HepG2 (cell line): ENCODE results near the gene P2RY12.

ENCODE experiments used
- FOXM1 ChIP-seq: sonication (generic); formaldehyde crosslinking; IDR thresholded peaks from 2 replicates; pipeline ENCODE4 v1.5.0; 2020; ENCODE audit warnings: missing genetic modification reagents
- FOXO1 ChIP-seq: sonication (generic); formaldehyde crosslinking; IDR thresholded peaks from 2 replicates; pipeline ENCODE4 v1.4.0; 2020; ENCODE audit warnings: missing genetic modification reagents
- KDM1A ChIP-seq: IDR thresholded peaks from 2 replicates; pipeline ENCODE4 v1.6.1; 2016; ENCODE audit warnings: missing compliant biosample characterization
- MAFK ChIP-seq, 2 experiments: IDR thresholded peaks in 1 of 2; conservative IDR thresholded peaks in 1 of 2; 2 replicates each; pipeline ENCODE4 v1.6.1; 2011; ENCODE audit warnings: improper control_type of control experiment in 2 of 2, low read length in 2 of 2
- NCOA1 ChIP-seq: sonication (generic); formaldehyde crosslinking; IDR thresholded peaks from 2 replicates; pipeline ENCODE4 v1.9.0; 2021; ENCODE audit warnings: missing genetic modification reagents
- POLR2A ChIP-seq, 2 experiments: IDR thresholded peaks; 2 replicates each; pipeline ENCODE4 v1.6.1; 2011; ENCODE audit warnings: low read depth in 2 of 2, low read length in 2 of 2, mild to moderate bottlenecking in 1 of 2, moderate library complexity in 1 of 2; ENCODE audit not compliant: insufficient read depth in 1 of 2
- SP1 ChIP-seq, 2 experiments: fragments of 450-650 bp in 1 of 2; sonication (generic) in 1 of 2; formaldehyde crosslinking in 1 of 2; IDR thresholded peaks; 2 replicates each; pipeline versions ENCODE4 v1.4.0 to v1.6.1; 2016 to 2020; ENCODE audit warnings: missing genetic modification reagents in 1 of 2
- ZNF598 ChIP-seq: sonication (generic); formaldehyde crosslinking; IDR thresholded peaks from 2 replicates; pipeline ENCODE4 v1.5.1; 2020; ENCODE audit warnings: mild to moderate bottlenecking, missing genetic modification reagents, borderline replicate concordance
- TF ChIP-seq, protein P1 (sequence below): IDR thresholded peaks from 2 replicates; pipeline ENCODE4 v1.6.1; 2016; ENCODE audit warnings: low read depth, missing genetic modification reagents, missing compliant biosample characterization
- TF ChIP-seq, protein P2 (sequence below): sonication (generic); formaldehyde crosslinking; IDR thresholded peaks from 2 replicates; pipeline ENCODE4 v1.4.0; 2020; ENCODE audit warnings: missing genetic modification reagents
- TF ChIP-seq, protein P3 (sequence below): sonication (generic); formaldehyde crosslinking; IDR thresholded peaks from 2 replicates; pipeline ENCODE4 v1.4.0; 2020; ENCODE audit warnings: missing genetic modification reagents
- TF ChIP-seq, protein P4 (sequence below): fragments of 450-650 bp; IDR thresholded peaks from 2 replicates; pipeline ENCODE4 v1.6.1; 2016
- TF ChIP-seq, protein P5 (sequence below): sonication (generic); formaldehyde crosslinking; conservative IDR thresholded peaks from 2 replicates; pipeline ENCODE4 v1.4.0; 2020; ENCODE audit warnings: missing genetic modification reagents
- TF ChIP-seq, protein P6 (sequence below): IDR thresholded peaks from 2 replicates; pipeline ENCODE4 v1.6.1; 2018; ENCODE audit warnings: missing genetic modification reagents, mild to moderate bottlenecking, missing compliant biosample characterization

DNA sequence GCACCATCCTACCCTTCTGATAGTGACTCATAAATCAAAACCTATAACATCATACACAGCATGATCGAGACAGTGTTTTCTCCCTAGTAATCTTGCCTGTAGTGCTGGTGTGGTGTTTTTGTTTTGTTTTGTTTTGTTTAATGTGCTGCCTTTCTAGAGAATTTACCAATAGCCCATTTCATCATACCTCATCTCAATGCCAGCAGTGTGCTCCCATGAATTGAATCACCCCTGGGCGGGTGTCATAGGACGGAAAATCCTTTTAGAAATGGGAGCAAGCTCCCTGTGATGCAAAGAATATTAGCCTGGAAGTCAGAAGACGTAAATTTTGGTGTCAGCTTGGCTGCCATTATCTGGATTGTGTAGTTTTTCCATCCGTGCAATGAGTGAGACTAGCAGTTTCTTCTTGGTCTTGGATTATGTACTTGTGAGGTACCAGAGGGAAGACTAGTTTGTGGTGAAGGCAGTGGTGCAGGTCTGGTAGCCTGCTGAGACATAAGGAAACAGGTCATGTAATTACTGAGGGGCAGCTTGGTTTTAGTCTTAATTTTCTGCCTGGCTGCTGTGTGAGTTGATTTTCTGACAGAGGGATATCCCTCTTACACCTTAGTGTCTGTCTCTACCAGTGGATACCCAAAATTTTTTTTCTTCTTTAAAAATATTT lies 46.4 kb upstream of the P2RY12 start:
- no peak for TF ChIP-seq MAFK (conservative IDR thresholded peaks at IDR 0.05 in 1 of 2, IDR thresholded peaks at IDR 0.05 in 1 of 2; ENCODE audit: low read length in 2 of 2)
- TF ChIP-seq ZNF598 (CRISPR knock-in tag): no peak
- TF ChIP-seq, protein P1, sequence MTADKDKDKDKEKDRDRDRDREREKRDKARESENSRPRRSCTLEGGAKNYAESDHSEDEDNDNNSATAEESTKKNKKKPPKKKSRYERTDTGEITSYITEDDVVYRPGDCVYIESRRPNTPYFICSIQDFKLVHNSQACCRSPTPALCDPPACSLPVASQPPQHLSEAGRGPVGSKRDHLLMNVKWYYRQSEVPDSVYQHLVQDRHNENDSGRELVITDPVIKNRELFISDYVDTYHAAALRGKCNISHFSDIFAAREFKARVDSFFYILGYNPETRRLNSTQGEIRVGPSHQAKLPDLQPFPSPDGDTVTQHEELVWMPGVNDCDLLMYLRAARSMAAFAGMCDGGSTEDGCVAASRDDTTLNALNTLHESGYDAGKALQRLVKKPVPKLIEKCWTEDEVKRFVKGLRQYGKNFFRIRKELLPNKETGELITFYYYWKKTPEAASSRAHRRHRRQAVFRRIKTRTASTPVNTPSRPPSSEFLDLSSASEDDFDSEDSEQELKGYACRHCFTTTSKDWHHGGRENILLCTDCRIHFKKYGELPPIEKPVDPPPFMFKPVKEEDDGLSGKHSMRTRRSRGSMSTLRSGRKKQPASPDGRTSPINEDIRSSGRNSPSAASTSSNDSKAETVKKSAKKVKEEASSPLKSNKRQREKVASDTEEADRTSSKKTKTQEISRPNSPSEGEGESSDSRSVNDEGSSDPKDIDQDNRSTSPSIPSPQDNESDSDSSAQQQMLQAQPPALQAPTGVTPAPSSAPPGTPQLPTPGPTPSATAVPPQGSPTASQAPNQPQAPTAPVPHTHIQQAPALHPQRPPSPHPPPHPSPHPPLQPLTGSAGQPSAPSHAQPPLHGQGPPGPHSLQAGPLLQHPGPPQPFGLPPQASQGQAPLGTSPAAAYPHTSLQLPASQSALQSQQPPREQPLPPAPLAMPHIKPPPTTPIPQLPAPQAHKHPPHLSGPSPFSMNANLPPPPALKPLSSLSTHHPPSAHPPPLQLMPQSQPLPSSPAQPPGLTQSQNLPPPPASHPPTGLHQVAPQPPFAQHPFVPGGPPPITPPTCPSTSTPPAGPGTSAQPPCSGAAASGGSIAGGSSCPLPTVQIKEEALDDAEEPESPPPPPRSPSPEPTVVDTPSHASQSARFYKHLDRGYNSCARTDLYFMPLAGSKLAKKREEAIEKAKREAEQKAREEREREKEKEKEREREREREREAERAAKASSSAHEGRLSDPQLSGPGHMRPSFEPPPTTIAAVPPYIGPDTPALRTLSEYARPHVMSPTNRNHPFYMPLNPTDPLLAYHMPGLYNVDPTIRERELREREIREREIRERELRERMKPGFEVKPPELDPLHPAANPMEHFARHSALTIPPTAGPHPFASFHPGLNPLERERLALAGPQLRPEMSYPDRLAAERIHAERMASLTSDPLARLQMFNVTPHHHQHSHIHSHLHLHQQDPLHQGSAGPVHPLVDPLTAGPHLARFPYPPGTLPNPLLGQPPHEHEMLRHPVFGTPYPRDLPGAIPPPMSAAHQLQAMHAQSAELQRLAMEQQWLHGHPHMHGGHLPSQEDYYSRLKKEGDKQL (CRISPR knock-in tag): no peak
- TF ChIP-seq, protein P2, sequence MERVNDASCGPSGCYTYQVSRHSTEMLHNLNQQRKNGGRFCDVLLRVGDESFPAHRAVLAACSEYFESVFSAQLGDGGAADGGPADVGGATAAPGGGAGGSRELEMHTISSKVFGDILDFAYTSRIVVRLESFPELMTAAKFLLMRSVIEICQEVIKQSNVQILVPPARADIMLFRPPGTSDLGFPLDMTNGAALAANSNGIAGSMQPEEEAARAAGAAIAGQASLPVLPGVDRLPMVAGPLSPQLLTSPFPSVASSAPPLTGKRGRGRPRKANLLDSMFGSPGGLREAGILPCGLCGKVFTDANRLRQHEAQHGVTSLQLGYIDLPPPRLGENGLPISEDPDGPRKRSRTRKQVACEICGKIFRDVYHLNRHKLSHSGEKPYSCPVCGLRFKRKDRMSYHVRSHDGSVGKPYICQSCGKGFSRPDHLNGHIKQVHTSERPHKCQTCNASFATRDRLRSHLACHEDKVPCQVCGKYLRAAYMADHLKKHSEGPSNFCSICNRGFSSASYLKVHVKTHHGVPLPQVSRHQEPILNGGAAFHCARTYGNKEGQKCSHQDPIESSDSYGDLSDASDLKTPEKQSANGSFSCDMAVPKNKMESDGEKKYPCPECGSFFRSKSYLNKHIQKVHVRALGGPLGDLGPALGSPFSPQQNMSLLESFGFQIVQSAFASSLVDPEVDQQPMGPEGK (CRISPR knock-in tag): no peak
- no peak for TF ChIP-seq POLR2A (IDR thresholded peaks at IDR 0.05; ENCODE audit: insufficient read depth in 1 of 2, low read depth in 2 of 2, low read length in 2 of 2)
- TF ChIP-seq KDM1A (CRISPR knock-in tag): no peak
- TF ChIP-seq, protein P3, sequence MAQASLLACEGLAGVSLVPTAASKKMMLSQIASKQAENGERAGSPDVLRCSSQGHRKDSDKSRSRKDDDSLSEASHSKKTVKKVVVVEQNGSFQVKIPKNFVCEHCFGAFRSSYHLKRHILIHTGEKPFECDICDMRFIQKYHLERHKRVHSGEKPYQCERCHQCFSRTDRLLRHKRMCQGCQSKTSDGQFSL (CRISPR knock-in tag): no peak
- no peak for TF ChIP-seq FOXO1 (CRISPR knock-in tag)
- TF ChIP-seq FOXM1 (CRISPR knock-in tag): no peak
- TF ChIP-seq, protein P4, sequence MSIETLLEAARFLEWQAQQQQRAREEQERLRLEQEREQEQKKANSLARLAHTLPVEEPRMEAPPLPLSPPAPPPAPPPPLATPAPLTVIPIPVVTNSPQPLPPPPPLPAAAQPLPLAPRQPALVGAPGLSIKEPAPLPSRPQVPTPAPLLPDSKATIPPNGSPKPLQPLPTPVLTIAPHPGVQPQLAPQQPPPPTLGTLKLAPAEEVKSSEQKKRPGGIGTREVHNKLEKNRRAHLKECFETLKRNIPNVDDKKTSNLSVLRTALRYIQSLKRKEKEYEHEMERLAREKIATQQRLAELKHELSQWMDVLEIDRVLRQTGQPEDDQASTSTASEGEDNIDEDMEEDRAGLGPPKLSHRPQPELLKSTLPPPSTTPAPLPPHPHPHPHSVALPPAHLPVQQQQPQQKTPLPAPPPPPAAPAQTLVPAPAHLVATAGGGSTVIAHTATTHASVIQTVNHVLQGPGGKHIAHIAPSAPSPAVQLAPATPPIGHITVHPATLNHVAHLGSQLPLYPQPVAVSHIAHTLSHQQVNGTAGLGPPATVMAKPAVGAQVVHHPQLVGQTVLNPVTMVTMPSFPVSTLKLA: no peak
- TF ChIP-seq, protein P5, sequence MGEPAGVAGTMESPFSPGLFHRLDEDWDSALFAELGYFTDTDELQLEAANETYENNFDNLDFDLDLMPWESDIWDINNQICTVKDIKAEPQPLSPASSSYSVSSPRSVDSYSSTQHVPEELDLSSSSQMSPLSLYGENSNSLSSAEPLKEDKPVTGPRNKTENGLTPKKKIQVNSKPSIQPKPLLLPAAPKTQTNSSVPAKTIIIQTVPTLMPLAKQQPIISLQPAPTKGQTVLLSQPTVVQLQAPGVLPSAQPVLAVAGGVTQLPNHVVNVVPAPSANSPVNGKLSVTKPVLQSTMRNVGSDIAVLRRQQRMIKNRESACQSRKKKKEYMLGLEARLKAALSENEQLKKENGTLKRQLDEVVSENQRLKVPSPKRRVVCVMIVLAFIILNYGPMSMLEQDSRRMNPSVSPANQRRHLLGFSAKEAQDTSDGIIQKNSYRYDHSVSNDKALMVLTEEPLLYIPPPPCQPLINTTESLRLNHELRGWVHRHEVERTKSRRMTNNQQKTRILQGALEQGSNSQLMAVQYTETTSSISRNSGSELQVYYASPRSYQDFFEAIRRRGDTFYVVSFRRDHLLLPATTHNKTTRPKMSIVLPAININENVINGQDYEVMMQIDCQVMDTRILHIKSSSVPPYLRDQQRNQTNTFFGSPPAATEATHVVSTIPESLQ: no peak
- TF ChIP-seq, protein P6, sequence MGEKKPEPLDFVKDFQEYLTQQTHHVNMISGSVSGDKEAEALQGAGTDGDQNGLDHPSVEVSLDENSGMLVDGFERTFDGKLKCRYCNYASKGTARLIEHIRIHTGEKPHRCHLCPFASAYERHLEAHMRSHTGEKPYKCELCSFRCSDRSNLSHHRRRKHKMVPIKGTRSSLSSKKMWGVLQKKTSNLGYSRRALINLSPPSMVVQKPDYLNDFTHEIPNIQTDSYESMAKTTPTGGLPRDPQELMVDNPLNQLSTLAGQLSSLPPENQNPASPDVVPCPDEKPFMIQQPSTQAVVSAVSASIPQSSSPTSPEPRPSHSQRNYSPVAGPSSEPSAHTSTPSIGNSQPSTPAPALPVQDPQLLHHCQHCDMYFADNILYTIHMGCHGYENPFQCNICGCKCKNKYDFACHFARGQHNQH (CRISPR knock-in tag): no peak
- TF ChIP-seq SP1 (IDR thresholded peaks at IDR 0.05): no peak
- TF ChIP-seq SP1 (CRISPR knock-in tag; IDR thresholded peaks at IDR 0.05): no peak
- no peak for TF ChIP-seq NCOA1
